HG02798 (cell line): ENCODE data around the gene MARCKS.
"Not testable (repeated sequence)": the region's sequence is repeated elsewhere in the genome, so short reads cannot be mapped to it uniquely, and the experiment has no call there.

ENCODE experiments used
- ATAC-seq: cut with Tn5 transposase; IDR thresholded peaks from one replicate; pipeline ENCODE4 v1.9.1; 2021; ENCODE audit warnings: mild to moderate bottlenecking; ENCODE audit not compliant: unreplicated experiment, poor library complexity

Gene MARCKS

DNA sequence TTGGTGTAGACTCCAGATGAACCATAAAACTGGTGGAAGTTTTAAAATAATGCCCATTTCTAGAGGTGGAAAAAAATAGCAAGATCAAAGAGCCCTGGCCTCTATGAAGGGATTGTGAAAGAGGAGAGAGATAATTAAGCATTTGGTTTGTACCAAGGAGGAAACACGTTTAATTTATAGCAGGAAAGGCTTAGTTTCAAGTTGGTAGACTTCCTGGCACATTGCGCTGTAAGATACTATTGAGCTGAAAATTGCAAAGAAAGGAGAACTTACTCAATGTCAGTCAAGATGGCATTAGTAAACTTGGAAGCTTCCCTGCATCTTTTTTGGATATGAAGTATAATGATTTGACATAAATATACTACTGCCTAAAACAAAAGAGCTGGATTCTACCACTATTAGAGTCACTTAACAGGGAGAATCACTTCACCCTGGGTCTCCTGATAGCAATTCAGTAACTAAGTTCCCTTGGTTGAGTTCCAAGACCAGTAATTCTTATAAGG, 24.4 kb downstream of the MARCKS start:
- ATAC-seq = no peak

GRCh38 chr6:113882336-113883022, 25.3 kb downstream of the MARCKS start:
- ATAC-seq = no peak

DNA sequence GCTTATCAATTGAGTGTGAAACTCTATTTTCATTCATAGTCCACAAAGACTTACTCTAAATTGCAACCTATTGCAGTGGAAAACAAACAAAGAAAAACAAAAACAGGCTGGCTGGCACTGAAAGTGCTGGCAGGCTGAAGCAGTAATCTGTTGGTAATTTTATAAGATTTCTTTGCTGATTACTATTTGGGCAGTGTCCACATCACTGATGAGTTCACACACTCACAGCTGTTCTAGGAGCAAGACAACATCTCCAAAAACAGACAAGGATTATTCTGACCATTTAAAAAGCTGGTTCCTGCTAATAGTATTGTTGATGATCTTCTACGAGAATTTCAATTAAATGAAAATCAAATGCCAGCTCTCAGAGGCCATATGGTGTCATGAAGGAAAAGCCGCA, 26.9 kb downstream of the MARCKS start:
- no peak for ATAC-seq

GRCh38 chr6:113886512-113886911, 29.4 kb downstream of the MARCKS start:
- no peak for ATAC-seq

GRCh38 chr6:113888493-113888892, 31.3 kb downstream of the MARCKS start:
- ATAC-seq = no peak

GRCh38 chr6:113888956-113889630, 31.9 kb downstream of the MARCKS start:
- no peak for ATAC-seq

DNA sequence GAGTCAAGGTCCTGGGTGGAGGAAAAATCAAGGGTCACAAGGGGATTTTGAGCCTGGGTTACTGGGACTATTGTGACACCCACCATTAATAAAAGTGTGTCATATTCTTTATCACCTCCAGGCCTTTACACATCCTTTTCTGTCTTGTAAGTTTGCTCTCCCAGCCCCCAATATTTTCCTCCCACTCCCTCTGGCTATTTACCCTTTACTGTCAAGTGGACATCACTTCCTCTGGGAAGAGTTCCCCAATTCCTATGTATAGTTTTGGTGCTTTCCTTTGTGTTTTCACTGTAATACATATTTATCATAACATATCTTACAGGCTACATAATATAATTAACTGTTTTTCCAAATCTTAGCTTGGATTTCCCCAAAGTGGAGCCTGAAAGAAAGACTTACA, 36.3 kb downstream of the MARCKS start:
- no peak for ATAC-seq

DNA sequence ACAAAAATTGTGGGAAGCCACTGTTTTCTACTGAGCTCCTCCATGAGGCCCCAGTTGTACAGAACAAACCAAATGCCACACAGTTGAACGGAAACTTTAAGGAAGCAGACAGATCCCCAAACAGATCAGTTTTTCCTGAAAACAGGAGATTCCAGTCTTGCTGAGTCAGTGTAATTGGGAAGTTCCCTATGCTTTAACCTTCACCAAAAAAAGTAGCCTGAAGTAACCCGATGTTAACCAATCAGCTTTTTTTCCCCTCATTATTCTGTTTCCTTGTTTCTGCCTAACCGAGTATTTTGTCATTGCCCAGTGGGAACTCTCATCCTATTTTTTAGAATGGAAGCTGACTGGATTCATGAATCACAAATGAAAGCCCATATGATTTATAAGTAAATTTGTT, 36.7 kb downstream of the MARCKS start:
- no peak for ATAC-seq

- no peak for ATAC-seq
These were observed 37.8 kb downstream of the MARCKS start for GRCh38 chr6:113894712-113895674.

DNA sequence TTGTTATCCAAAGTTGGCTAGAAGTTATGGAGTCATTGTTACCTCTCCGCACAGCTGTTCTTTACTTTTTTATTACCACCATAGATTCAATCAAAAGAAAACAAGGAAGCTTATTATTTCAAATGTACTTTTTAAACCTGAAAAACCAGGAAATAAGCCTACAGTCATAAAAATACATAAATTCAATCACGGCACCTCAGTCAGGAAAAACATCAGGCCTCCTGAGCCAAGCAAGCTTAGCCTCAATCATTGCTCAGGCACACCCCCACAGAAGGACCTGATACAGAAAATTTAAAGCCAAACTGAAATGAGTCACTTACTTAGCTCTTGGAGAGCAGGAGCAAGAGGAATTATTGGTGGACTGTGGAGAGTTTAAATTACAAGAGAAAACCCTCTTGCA, 44.3 kb downstream of the MARCKS start:
- no peak for ATAC-seq

DNA sequence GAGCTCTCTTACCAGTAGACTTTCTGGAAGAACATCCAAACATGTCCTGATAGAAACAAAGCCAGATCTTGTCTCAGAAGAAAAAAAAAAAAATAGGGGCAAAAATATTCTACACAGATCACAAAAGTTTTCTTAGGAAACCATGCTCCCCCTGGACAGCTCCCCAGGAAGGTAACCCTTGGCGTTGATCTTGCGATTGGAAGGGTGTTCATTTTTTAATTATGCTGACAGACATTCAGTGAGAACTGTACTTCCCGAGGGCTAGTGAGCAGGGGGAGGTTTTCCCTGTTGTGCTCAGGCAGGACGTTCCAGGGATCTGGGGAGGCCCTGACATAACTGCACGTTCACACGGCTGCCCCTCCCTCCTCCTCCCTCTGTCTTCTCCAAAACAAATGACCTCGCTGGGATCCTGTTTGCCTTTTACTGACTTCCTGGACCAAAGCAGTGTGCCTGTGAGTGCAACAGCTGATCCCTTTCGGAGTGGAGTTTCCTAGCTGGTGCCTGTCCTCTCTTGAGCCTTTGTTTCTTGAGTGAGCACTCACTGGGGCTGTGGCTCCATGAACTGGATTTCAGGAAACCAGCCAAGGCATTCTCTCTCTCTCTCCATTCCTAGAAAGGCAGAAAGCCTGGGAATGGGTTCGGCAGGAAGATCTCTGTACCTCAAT, 46.7 kb downstream of the MARCKS start:
- no peak for ATAC-seq

- ATAC-seq = no peak
These were observed 50.1 kb downstream of the MARCKS start for GRCh38 chr6:113907102-113907815.

DNA sequence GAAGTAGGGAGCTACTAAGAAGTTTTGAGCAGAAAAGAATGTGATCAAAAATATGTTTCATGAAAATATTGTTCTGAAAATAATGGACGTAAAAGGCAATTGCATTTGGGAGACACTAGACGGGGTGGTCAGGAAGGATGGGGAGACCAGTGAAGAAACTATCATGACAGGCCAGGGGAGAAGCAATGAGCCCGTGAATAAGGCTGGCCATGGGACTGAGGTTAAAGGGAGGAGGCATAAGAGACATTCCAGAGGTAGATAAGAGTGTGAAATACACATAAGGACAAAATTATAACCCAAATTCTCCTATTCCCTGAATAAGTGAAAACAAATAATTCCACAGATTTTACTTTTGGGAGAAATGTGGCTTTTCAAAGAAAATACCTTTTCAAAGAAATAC, 51.7 kb downstream of the MARCKS start:
- ATAC-seq = no peak

DNA sequence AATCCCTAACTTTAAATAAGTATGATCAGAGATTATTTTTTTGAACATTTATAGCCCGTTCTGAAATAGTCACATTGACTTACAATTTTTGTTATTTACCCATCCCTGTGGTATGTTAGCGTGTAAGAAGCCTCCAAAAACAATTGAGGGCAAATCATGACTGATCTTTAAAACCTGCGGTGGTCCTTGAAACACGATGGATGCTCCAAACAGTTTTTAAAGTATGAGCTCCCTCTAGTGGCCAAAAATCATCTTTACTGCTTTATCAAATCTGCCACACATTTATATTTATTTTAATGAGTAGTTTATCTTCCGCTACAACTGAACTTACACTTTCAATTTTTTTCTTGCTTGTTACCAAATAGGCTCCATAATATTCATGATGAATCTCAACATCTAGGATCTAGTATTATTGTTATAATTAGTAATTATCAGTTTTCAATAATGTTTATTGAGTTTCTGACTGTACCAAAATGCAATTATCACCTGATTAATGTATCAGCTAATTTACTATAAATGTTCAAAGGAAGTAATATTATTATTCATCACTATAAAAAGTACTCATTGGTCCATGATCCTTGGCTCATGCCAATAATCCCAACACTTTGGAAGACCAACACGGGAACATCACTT, 52.2 kb downstream of the MARCKS start:
- peak; percentile 69 for ATAC-seq

DNA sequence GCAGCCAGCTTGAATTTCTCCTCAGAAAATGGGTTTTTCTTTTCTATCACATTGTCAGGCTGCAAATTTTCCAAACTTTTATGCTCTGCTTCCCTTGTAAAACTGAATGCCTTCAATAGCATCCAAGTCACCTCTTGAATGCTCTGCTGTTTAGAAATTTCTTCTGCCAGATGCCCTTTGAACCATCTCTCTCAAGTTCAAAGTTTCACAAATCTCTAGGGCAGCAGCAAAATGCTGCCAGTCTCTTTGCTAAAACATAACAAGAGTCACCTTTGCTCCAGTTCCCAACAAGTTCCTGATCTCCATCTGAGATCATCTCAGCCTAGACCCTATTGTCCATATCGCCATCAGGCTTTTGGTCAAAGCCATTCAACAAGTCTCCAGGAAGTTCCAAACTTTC, 53.1 kb downstream of the MARCKS start:
- not testable (repeated sequence) for ATAC-seq
